Peyer's patch (tissue), 4 donors: ENCODE results near the gene KRTAP9-7. TPM values are rescaled to one million over a fixed set of nuclear protein-coding genes. Genes with fewer than 3 reads are reported as not detected.
"Not testable (repeated sequence)": the region's sequence is repeated elsewhere in the genome, so short reads cannot be mapped to it uniquely, and the experiment has no call there.

ENCODE experiments used
- DNase-seq, 3 donors: peaks; one replicate each; pipeline ENCODE4 v3.0.0-alpha.2; 2017 to 2019
- H3K27ac ChIP-seq, 4 donors: fragments of 200-600 bp; sonication (generic); one replicate each; pipeline ENCODE4 v1.5.1; 2016 to 2019
- H3K27me3 ChIP-seq, 2 donors: fragments of 200-600 bp; sonication (generic); one replicate each; pipeline ENCODE4 v1.5.1; 2019
- H3K36me3 ChIP-seq, 3 donors: fragments of 200-600 bp; sonication (generic); one replicate each; pipeline ENCODE4 v1.5.1; 2016 to 2019
- H3K4me1 ChIP-seq, 4 donors: fragments of 200-600 bp; sonication (generic); one replicate each; pipeline ENCODE4 v1.5.1; 2016 to 2019
- H3K4me3 ChIP-seq, 4 donors: fragments of 200-600 bp; sonication (generic); 1 replicate in 3 of 4; 2 replicates in 1 of 4; pipeline ENCODE4 v1.5.1; 2016 to 2019; ENCODE audit warnings: mild to moderate bottlenecking in 1 of 4
- H3K9me3 ChIP-seq, 4 donors: fragments of 200-600 bp; sonication (generic); one replicate each; pipeline ENCODE4 v1.5.1; 2016 to 2019; ENCODE audit warnings: mild to moderate bottlenecking in 1 of 4
- POLR2A ChIP-seq, 2 donors: fragments of 450-650 bp; IDR thresholded peaks; one replicate each; pipeline ENCODE4 v1.5.1; 2017; ENCODE audit warnings: antibody characterized with exemption in 2 of 2, mild to moderate bottlenecking in 2 of 2, moderate library complexity in 2 of 2
- total RNA-seq, 4 donors: library from RNA; depleted of rRNA; stranded (reverse); fragments of >200 nt; gene quantifications; one replicate each; pipeline ENCODE4 v1.1.0, GENCODE V29; 2016
- TF ChIP-seq, protein P1 (sequence below), 6 experiments: fragments of 450-650 bp in 4 of 6; fragments of 200-600 bp in 2 of 6; sonication (generic) in 1 of 6; IDR thresholded peaks; one replicate each; pipeline ENCODE4 v1.5.1; 2017 to 2019; ENCODE audit warnings: antibody characterized with exemption in 6 of 6, mild to moderate bottlenecking in 3 of 6, moderate library complexity in 1 of 6

The KRTAP9-7 gene, protein sequence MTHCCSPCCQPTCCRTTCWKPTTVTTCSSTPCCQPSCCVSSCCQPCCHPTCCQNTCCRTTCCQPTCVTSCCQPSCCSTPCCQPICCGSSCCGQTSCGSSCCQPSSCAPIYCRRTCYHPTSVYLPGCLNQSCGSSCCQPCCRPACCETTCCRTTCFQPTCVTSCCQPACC
- total RNA-seq, result not detected

DNA sequence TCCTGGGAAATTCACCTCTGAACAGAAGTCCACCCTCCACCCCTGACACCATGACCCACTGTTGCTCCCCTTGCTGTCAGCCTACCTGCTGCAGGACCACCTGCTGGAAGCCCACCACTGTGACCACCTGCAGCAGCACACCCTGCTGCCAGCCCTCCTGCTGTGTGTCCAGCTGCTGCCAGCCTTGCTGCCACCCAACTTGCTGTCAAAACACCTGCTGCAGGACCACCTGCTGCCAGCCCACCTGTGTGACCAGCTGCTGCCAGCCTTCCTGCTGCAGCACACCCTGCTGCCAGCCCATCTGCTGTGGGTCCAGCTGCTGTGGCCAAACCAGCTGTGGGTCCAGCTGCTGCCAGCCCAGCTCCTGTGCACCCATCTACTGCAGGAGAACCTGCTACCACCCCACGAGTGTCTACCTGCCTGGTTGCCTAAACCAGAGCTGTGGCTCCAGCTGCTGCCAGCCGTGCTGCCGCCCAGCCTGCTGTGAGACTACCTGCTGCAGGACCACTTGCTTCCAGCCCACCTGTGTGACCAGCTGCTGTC, at the start of gene KRTAP9-7:
TSS of gene KRTAP9-7 (plus strand) at position 51 of the 543 bp plus-strand sequence. CDS start at position 51, 0 bp downstream.
- not testable (repeated sequence) for DNase-seq, H3K27ac ChIP-seq, H3K27me3 ChIP-seq, H3K36me3 ChIP-seq, H3K9me3 ChIP-seq, H3K4me3 ChIP-seq, H3K4me1 ChIP-seq

DNA sequence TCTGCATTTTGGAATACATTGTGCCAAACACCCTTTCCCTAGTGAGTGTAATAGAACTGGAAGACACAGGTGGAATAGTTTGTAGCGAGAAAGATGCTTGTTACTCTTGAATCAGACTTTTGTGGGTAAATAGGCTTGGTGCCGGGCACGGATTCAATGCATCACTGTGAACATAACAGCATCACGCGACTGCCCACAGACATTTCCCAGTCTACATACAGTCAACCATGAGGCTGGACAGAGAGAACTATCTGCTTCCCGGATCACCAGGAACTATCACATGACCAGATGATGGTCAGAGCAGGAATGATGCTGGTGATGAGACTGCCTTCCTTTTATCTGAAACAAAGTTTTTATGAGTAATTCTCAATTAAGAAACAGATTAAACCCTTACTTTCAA, 49.4 kb upstream of the KRTAP9-7 start:
- DNase-seq, result no peak
- Histone ChIP-seq H3K4me1 (no peaks in the 10 kb centered on the region), H3K36me3 (no peaks in the 10 kb centered on the region), H3K27ac (no peak overlapping the region), H3K9me3 (no peaks in the 10 kb centered on the region), H3K27me3 (no peaks in the 10 kb centered on the region), H3K4me3 (no peak overlapping the region)
- TF ChIP-seq, protein P1, sequence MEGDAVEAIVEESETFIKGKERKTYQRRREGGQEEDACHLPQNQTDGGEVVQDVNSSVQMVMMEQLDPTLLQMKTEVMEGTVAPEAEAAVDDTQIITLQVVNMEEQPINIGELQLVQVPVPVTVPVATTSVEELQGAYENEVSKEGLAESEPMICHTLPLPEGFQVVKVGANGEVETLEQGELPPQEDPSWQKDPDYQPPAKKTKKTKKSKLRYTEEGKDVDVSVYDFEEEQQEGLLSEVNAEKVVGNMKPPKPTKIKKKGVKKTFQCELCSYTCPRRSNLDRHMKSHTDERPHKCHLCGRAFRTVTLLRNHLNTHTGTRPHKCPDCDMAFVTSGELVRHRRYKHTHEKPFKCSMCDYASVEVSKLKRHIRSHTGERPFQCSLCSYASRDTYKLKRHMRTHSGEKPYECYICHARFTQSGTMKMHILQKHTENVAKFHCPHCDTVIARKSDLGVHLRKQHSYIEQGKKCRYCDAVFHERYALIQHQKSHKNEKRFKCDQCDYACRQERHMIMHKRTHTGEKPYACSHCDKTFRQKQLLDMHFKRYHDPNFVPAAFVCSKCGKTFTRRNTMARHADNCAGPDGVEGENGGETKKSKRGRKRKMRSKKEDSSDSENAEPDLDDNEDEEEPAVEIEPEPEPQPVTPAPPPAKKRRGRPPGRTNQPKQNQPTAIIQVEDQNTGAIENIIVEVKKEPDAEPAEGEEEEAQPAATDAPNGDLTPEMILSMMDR (IDR thresholded peaks at IDR 0.05), result no peak
- no peak for TF ChIP-seq POLR2A (IDR thresholded peaks at IDR 0.05)

DNA sequence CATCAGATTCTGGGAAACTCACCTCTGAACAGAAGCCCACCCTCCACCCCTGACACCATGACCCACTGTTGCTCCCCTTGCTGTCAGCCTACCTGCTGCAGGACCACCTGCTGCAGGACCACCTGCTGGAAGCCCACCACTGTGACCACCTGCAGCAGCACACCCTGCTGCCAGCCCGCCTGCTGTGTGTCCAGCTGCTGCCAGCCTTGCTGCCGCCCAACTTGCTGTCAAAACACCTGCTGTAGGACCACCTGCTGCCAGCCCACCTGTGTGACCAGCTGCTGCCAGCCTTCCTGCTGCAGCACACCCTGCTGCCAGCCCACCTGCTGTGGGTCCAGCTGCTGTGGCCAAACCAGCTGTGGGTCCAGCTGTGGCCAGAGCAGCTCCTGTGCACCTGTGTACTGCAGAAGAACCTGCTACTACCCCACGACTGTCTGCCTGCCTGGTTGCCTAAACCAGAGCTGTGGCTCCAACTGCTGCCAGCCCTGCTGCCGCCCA, 48.9 kb upstream of the KRTAP9-7 start, which contains the start of gene KRTAP9-2:
TSS of gene KRTAP9-2 (plus strand) at position 51 of the 498 bp plus-strand sequence. CDS start at position 58, 7 bp downstream.
- H3K4me3 ChIP-seq, H3K27ac ChIP-seq, H3K4me1 ChIP-seq, H3K9me3 ChIP-seq, H3K27me3 ChIP-seq, DNase-seq, H3K36me3 ChIP-seq: not testable (repeated sequence)

DNA sequence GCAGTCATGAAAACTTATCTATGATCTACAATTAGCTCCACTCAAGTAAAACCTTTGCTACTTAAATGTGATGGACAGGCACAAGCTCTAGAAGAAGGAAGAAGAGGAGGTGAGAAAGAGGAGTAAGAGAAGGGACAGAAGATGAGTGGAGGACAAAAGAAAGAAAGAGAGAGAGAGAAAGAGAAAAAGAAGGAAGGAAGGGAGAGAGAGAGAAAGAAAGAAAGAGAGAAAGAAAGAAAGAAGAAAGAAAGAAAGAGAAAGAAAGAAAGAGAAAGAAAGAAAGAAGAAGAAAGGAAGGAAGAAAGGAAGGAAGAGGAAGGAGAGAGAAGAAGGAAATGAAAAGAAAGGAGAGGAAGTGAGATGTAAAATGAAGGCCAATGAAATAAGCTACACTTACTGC, 45.4 kb upstream of the KRTAP9-7 start:
- H3K27ac ChIP-seq, result no peak overlapping the region
- H3K4me1 ChIP-seq, result no peaks in the 10 kb centered on the region
- H3K36me3 ChIP-seq, result no peaks in the 10 kb centered on the region
- TF ChIP-seq, protein P1 (IDR thresholded peaks at IDR 0.05), result no peak
- no peak for TF ChIP-seq POLR2A (IDR thresholded peaks at IDR 0.05)
- no peaks in the 10 kb centered on the region for H3K9me3 ChIP-seq
- H3K27me3 ChIP-seq, result no peaks in the 10 kb centered on the region
- H3K4me3 ChIP-seq, result no peak overlapping the region
- no peak for DNase-seq

DNA sequence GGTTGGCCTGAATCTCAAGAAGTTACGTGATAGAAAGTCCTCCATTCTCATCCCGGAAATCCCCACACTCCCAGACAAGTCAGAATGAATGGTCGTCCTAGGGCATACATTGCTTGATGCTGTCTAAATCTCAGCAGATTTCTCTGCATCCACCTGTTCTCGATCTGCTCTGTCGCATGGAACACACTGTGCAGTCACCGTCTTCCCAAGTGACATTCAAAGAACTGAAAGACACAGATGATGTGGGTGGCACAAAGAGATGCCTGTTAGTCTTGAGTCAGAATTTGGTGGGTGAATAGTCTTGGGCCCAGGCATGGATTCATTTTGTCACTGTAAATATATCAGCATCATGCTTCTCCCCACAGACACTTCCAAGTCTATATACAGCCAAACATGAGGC, 43.8 kb upstream of the KRTAP9-7 start:
- Histone ChIP-seq H3K36me3 (no peaks in the 10 kb centered on the region), H3K27ac (no peak overlapping the region), H3K4me3 (no peak overlapping the region), H3K27me3 (no peaks in the 10 kb centered on the region), H3K4me1 (no peaks in the 10 kb centered on the region), H3K9me3 (no peaks in the 10 kb centered on the region)
- no peak for DNase-seq
- TF ChIP-seq POLR2A (IDR thresholded peaks at IDR 0.05), result no peak
- TF ChIP-seq, protein P1 (IDR thresholded peaks at IDR 0.05), result no peak

DNA sequence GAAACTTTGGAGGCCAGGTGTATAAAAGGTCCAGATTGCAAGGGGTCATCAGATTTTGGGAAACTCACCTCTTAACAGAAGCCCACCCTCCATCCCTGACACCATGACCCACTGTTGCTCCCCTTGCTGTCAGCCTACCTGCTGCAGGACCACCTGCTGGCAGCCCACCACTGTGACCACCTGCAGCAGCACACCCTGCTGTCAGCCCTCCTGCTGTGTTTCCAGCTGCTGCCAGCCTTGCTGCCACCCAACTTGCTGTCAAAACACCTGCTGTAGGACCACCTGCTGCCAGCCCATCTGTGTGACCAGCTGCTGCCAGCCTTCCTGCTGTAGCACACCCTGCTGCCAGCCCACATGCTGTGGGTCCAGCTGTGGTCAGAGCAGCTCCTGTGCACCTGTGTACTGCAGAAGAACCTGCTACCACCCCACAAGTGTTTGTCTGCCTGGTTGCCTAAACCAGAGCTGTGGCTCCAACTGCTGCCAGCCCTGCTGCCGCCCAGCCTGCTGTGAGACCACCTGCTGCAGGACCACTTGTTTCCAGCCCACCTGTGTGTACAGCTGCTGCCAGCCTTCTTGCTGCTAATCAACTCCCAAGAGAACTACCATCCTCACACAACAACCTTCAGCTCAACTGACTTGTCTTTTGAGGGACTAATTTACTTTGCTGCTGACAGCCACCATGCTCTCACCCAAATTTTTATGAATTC, 42.9 kb upstream of the KRTAP9-7 start, which contains the start of gene KRTAP9-3:
TSS of gene KRTAP9-3 (plus strand) at position 51 of the 707 bp plus-strand sequence. CDS start at position 104, 53 bp downstream.
- not testable (repeated sequence) for H3K4me1 ChIP-seq, H3K27ac ChIP-seq, H3K27me3 ChIP-seq, H3K4me3 ChIP-seq, H3K9me3 ChIP-seq, DNase-seq, H3K36me3 ChIP-seq

DNA sequence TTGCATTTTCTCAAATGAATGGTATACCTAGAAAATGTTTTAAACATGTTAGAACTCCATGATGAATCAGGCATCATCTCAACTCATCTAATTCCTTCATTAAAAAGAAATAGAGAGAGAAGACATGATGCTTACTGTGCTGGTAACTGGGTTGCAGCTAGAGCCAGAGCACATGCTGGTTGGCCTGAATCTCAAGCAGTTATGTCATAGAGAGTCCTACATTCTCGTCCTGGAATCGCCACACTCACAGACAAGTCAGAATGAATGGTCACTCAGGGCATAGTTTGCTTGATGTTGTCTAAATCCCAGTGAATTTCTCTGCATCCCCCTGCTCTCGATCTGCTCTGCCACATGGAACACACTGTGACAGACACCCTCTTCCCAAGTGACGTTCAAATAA, 38.4 kb upstream of the KRTAP9-7 start:
- DNase-seq, H3K36me3 ChIP-seq, H3K4me1 ChIP-seq, H3K27me3 ChIP-seq, H3K9me3 ChIP-seq, H3K4me3 ChIP-seq, H3K27ac ChIP-seq: not testable (repeated sequence)

DNA sequence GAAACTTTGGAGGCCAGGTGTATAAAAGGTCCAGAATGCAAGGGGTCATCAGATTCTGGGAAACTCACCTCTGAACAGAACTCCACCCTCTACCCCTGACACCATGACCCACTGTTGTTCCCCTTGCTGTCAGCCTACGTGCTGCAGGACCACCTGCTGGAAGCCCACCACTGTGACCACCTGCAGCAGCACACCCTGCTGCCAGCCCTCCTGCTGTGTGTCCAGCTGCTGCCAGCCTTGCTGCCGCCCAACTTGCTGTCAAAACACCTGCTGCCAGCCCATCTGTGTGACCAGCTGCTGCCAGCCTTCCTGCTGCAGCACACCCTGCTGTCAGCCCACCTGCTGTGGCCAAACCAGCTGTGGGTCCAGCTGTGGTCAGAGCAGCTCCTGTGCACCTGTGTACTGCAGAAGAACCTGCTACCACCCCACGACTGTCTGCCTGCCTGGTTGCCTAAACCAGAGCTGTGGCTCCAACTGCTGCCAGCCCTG, 37.5 kb upstream of the KRTAP9-7 start, which contains the start of gene KRTAP9-8:
TSS of gene KRTAP9-8 (plus strand) at position 51 of the 489 bp plus-strand sequence. CDS start at position 104, 53 bp downstream.
- not testable (repeated sequence) for H3K4me1 ChIP-seq, H3K36me3 ChIP-seq, H3K27ac ChIP-seq, H3K4me3 ChIP-seq, H3K9me3 ChIP-seq, DNase-seq, H3K27me3 ChIP-seq

DNA sequence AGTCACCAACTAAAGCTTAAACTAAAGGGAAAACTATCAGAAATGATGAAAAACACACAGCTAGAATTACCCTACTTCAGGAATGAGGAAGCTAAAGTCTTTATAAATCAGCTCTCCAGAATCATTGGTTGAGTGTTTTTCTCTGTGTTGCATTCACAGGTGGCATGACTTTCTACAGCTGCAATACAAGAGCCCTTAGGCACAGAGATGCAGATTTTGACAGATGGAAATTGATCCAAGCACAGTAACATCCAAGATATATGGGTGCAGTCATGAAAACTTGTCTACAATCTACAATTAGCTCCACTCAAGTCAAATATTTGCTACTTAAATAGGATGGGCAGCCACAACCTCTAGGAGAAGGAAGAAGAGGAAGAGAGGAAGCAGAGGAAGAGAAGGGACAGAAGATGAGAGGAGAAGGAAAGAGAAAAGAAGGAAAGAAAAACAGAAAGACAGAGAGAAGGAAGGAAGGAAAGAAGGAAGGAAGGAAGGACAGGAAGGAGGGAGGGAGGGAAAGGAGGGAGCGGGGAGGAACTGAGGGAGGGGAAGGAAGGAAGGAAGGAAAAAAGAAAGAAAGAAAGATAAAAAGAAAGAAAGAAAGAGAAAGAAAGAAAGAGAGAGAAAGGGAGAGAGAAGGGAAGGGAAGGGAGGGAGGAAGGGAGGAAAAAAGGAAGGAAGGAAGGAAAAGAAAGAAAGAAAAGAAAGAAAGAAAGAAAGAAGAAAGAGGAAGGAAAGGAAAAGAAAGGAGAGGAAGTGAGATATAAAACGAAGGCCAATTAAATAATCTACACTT, 28.3 kb upstream of the KRTAP9-7 start:
- not testable (repeated sequence) for H3K27me3 ChIP-seq, H3K4me3 ChIP-seq, H3K9me3 ChIP-seq, H3K36me3 ChIP-seq, H3K27ac ChIP-seq, H3K4me1 ChIP-seq, DNase-seq

DNA sequence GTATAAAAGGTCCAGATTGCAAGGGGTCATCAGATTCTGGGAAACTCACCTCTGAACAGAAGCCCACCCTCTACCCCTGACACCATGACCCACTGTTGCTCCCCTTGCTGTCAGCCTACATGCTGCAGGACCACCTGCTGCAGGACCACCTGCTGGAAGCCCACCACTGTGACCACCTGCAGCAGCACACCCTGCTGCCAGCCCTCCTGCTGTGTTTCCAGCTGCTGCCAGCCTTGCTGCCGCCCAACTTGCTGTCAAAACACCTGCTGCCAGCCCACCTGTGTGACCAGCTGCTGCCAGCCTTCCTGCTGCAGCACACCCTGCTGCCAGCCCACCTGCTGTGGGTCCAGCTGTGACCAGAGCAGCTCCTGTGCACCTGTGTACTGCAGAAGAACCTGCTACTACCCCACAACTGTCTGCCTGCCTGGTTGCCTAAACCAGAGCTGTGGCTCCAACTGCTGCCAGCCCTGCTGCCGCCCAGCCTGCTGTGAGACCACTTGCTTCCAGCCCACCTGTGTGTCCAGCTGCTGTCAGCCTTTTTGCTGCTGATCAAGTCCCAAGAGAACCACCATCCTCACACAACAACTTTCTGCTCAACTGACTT, 25.8 kb upstream of the KRTAP9-7 start, which contains the start of gene KRTAP9-4:
TSS of gene KRTAP9-4 (plus strand) at position 51 of the 604 bp plus-strand sequence. CDS start at position 85, 34 bp downstream.
- H3K27ac ChIP-seq, H3K4me1 ChIP-seq, DNase-seq, H3K4me3 ChIP-seq, H3K36me3 ChIP-seq, H3K9me3 ChIP-seq, H3K27me3 ChIP-seq: not testable (repeated sequence)
